Pancreas (tissue), 10 donors: Measurements from ENCODE around the gene PDZK1IP1. TPM values are rescaled to one million over a fixed set of nuclear protein-coding genes. Genes with fewer than 3 reads are reported as not detected.

Experiments
- ATAC-seq, 4 donors: fragments of 200-7000 bp; cut with Tn5 transposase; one replicate each; pipeline versions ENCODE4 v1.8.0 to v1.9.1; 2020; ENCODE audit warnings: mild to moderate bottlenecking in 4 of 4, moderate library complexity in 4 of 4
- DNase-seq, 6 donors: peaks; one replicate each; pipeline ENCODE4 v3.0.0-alpha.2; 2020
- FAIRE-seq: peaks from 2 replicates; lab custom pipeline; 2012; peaks lifted over from hg19 to GRCh38; lab: Jason Lieb, UNC
- H3K27ac ChIP-seq, 4 donors: fragments of 200-600 bp; sonication (generic); 1 replicate in 3 of 4; 2 replicates in 1 of 4; pipeline versions ENCODE4 v1.5.0 to v1.8.0; 2020
- H3K27me3 ChIP-seq, 4 donors: fragments of 200-600 bp; one replicate each; pipeline ENCODE4 v1.8.0; 2021
- H3K36me3 ChIP-seq, 3 donors: fragments of 200-600 bp; sonication (generic) in 1 of 3; one replicate each; pipeline versions ENCODE4 v1.5.0 to v1.8.0; 2020 to 2021
- H3K4me1 ChIP-seq, 3 donors: fragments of 200-600 bp; one replicate each; pipeline ENCODE4 v1.8.0; 2021
- H3K4me3 ChIP-seq, 4 donors: fragments of 200-600 bp; sonication (generic) in 2 of 4; one replicate each; pipeline versions ENCODE4 v1.5.0 to v1.8.0; 2020 to 2021
- H3K9me3 ChIP-seq, 4 donors: fragments of 200-600 bp; one replicate each; pipeline ENCODE4 v1.8.0; 2021
- CTCF ChIP-seq, 4 donors: fragments of 200-600 bp; sonication (generic) in 3 of 4; IDR thresholded peaks; one replicate each; pipeline versions ENCODE4 v1.5.0 to v1.8.0; 2021; ENCODE audit warnings: antibody characterized with exemption in 4 of 4
- WGBS, 2 donors: extraction: QIAGEN DNeasy Blood & Tissue Kit; methylation state at CpG; one replicate each; pipeline ENCODE4 v1.1.7; 2013; 5-methylcytosine and 5-hydroxymethylcytosine counted together
- intact Hi-C, 3 donors: fragments of 100-400 bp; cut with DNase I; formaldehyde crosslinking; loops; one replicate each; pipeline versions ENCODE4 v1.11.1 to v1.14.2; 2022
- polyA plus RNA-seq, 2 donors: library from polyadenylated mRNA; stranded (reverse); fragments of 200-250 nt; gene quantifications; one replicate each; pipeline ENCODE4 v1.2.3, GENCODE V29; 2013
- total RNA-seq, 6 donors: library from RNA; stranded (reverse); fragmentation: NEBNext Ultra II Directional in 4 of 6; extraction: Animal tissue kit (Norgen Biotek cat#: 25700) in 4 of 6; gene quantifications; one replicate each; pipeline versions ENCODE4 v1.2.1 to v1.2.4, GENCODE V29; 2021 to 2023
- donor health status: healthy with polysubstance abuse.
- donor health status: DM: no; HTN: no; CAD: no; lungs with moderate emphysema.
- donor health status: DM: no; HTN: no; CAD: no.
- donor health status: control.
- donor health status: control.
- donor health status: Bipolar disorder and iron deficiency.
- donor health status: DM: yes; HTN: yes; CAD: no.
- donor health status: DM: no; HTN: no; CAD: no.
- donor health status: DM: no; HTN: no; CAD: no.
- donor health status: DM: yes; HTN: yes; CAD: no.

The PDZK1IP1 gene
- total and polyA plus RNA-seq, 8 donors = 26.1 to 55.9 (median 44.1) TPM

GRCh38 chr1:47212636-47213229 lies 22.9 kb upstream of the PDZK1IP1 start:
- Histone ChIP-seq H3K9me3 (no peaks in the 10 kb centered on the region), H3K4me1 (no peaks in the 10 kb centered on the region), H3K27ac (no peak overlapping the region), H3K27me3 (no peaks in the 10 kb centered on the region), H3K36me3 (no peaks in the 10 kb centered on the region), H3K4me3 (no peak overlapping the region)
- no peak for TF ChIP-seq CTCF (IDR thresholded peaks at IDR 0.05)
- WGBS, 2 donors = 60 to 70% methylated on average over 4 of the region's 4 CpGs
- no peak for DNase-seq
- no peak for FAIRE-seq
- intact Hi-C loops = no loop called here
- no peak for ATAC-seq

DNA sequence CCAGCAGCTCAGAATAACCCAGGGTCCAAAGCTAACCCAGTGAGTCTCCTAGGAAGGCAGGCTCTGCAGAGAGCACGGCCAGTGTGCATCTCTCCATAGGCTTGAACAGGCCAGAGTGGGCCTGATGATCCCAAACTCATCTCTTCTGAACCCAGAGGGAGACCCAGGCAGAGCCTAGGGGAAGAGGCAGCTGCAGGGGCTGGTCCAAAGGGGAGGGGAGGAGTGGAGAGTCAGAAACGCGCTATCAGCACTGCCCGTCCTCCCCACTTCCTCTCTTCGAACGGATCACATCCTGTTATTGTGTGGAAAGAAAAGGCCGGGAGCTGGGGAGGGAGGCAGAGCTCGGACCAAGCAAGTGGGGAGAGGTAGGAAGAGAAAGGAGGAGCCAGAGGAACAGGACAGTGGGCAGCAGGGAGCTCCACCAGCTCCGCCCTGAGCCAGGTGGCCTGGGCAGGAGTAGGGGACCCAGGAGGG lies 22.0 kb upstream of the PDZK1IP1 start:
- DNase-seq (no peak), FAIRE-seq (no peak), ATAC-seq (peak in 3 of 4 donors; percentile 32 to 80 (median 78))
- Histone ChIP-seq H3K9me3 (no peaks in the 10 kb centered on the region), H3K36me3 (no peaks in the 10 kb centered on the region), H3K27ac (no peak overlapping the region), H3K27me3 (no peaks in the 10 kb centered on the region), H3K4me3 (no peak overlapping the region), H3K4me1 (no peaks in the 10 kb centered on the region)
- 65 to 68% methylated on average over 9 of the region's 9 CpGs for WGBS, 2 donors
- intact Hi-C loops = no loop called here
- no peak for TF ChIP-seq CTCF (IDR thresholded peaks at IDR 0.05)

- H3K4me3 ChIP-seq = no peak overlapping the region
- H3K9me3 ChIP-seq = no peaks in the 10 kb centered on the region
- FAIRE-seq = no peak
- H3K27ac ChIP-seq = no peak overlapping the region
- H3K36me3 ChIP-seq = no peaks in the 10 kb centered on the region
- ATAC-seq = no peak
- H3K4me1 ChIP-seq = no peaks in the 10 kb centered on the region
- 66 to 80% methylated on average over 3 of the region's 3 CpGs for WGBS, 2 donors
- no peak for DNase-seq
- no peak for TF ChIP-seq CTCF (IDR thresholded peaks at IDR 0.05)
- intact Hi-C loops = no loop called here
- no peaks in the 10 kb centered on the region for H3K27me3 ChIP-seq
Measured at GRCh38 chr1:47210666-47211065, 20.8 kb upstream of the PDZK1IP1 start.

GRCh38 chr1:47209725-47210325 lies 20.0 kb upstream of the PDZK1IP1 start:
- no peak for FAIRE-seq

More at GRCh38 chr1:47209725-47210325, 20.0 kb upstream of the PDZK1IP1 start:
- Histone ChIP-seq H3K27ac (no peak overlapping the region), H3K4me1 (no peaks in the 10 kb centered on the region), H3K27me3 (no peaks in the 10 kb centered on the region), H3K4me3 (no peak overlapping the region), H3K36me3 (no peaks in the 10 kb centered on the region), H3K9me3 (no peaks in the 10 kb centered on the region)
- DNase-seq (no peak), ATAC-seq (no peak)
- 42 to 78% methylated on average over 3 of the region's 3 CpGs for WGBS, 2 donors
- intact Hi-C loops = no loop called here
- TF ChIP-seq CTCF (IDR thresholded peaks at IDR 0.05) = no peak
